ENCODE results near the gene SPRYD3. TPM values are rescaled to one million over a fixed set of nuclear protein-coding genes. Genes with fewer than 3 reads are reported as not detected.

The SPRYD3 gene
- total RNA-seq, 1 donor from 2014 or later = 10.5 TPM

- peaks cover 3% of the 10 kb centered on the region for H3K36me3 Mint-ChIP-seq (ENCODE audit: low read depth, unreplicated experiment)
- DNase-seq (ENCODE audit: low spot score) = peak; percentile 24
- peaks cover 57% of the 10 kb centered on the region for H3K4me1 Mint-ChIP-seq (ENCODE audit: unreplicated experiment)
- H3K27me3 Mint-ChIP-seq (ENCODE audit: unreplicated experiment) = peaks cover 26% of the 10 kb centered on the region
- H3K4me3 Mint-ChIP-seq (ENCODE audit: unreplicated experiment) = peak overlapping the region; percentile 91
- no peak for TF ChIP-seq CTCF (IDR thresholded peaks at IDR 0.05; ENCODE audit: unreplicated experiment)
- H3K9me3 Mint-ChIP-seq (ENCODE audit: unreplicated experiment) = no peaks in the 10 kb centered on the region
- peak overlapping the region; percentile 91 for H3K27ac Mint-ChIP-seq (ENCODE audit: unreplicated experiment)
Measured at GRCh38 chr12:53048780-53049401, 30.3 kb downstream of the SPRYD3 start.

GRCh38 chr12:53048033-53048779 lies 31.0 kb downstream of the SPRYD3 start:
- peaks cover 29% of the 10 kb centered on the region for H3K27me3 Mint-ChIP-seq (ENCODE audit: unreplicated experiment)
- peak; percentile 23 for DNase-seq (ENCODE audit: low spot score)
- no peak for TF ChIP-seq CTCF (IDR thresholded peaks at IDR 0.05; ENCODE audit: unreplicated experiment)
- H3K9me3 Mint-ChIP-seq (ENCODE audit: unreplicated experiment) = no peaks in the 10 kb centered on the region
- peak overlapping the region; percentile 91 for H3K27ac Mint-ChIP-seq (ENCODE audit: unreplicated experiment)
- H3K4me1 Mint-ChIP-seq (ENCODE audit: unreplicated experiment) = peaks cover 57% of the 10 kb centered on the region
- H3K4me3 Mint-ChIP-seq (ENCODE audit: unreplicated experiment) = peak overlapping the region; percentile 82
- peaks cover 3% of the 10 kb centered on the region for H3K36me3 Mint-ChIP-seq (ENCODE audit: low read depth, unreplicated experiment)

- peak; percentile 28 for TF ChIP-seq CTCF (IDR thresholded peaks at IDR 0.05; ENCODE audit: unreplicated experiment)
- peak; percentile 84 for DNase-seq (ENCODE audit: low spot score)
- peak overlapping the region; percentile 79 for H3K27ac Mint-ChIP-seq (ENCODE audit: unreplicated experiment)
- peaks cover 8% of the 10 kb centered on the region for H3K36me3 Mint-ChIP-seq (ENCODE audit: low read depth, unreplicated experiment)
- no peaks in the 10 kb centered on the region for H3K9me3 Mint-ChIP-seq (ENCODE audit: unreplicated experiment)
- H3K27me3 Mint-ChIP-seq (ENCODE audit: unreplicated experiment) = peaks cover 32% of the 10 kb centered on the region
- H3K4me1 Mint-ChIP-seq (ENCODE audit: unreplicated experiment) = peaks cover 64% of the 10 kb centered on the region
- H3K4me3 Mint-ChIP-seq (ENCODE audit: unreplicated experiment) = peak overlapping the region; percentile 82
Measured at GRCh38 chr12:53047221-53048032, 31.8 kb downstream of the SPRYD3 start.

DNA sequence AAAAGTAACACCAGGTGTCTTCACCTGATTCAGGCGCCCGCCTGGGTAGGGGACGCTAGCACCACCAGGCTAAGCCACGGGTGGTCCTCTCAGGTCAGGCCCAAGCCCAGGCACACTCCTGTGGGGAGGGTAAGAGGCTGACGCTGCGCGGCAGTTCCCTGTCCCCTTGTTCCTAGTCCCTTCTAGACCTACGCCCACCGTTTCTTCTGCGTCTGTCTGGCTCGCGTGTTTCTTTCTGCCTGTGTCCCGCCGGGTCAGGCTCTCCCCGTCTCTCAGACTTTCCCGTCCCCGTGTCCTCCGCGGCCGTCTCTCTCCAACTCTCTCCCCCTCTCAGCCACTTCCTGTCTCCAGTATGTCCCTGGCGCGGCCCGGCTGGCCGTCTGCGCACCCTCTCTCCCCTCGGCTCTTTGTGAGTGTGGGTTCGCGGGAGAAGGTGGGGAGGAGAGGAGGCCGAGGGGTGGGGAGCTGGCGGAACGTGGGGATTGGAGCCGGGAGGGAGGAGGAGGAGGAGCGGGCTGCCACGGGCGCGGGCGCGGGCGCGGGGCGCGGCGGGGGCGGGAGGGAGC lies 32.5 kb downstream of the SPRYD3 start:
- Mint-ChIP-seq H3K27me3 (ENCODE audit: unreplicated experiment) (peaks cover 28% of the 10 kb centered on the region), H3K27ac (ENCODE audit: unreplicated experiment) (peak overlapping the region; percentile 95), H3K4me3 (ENCODE audit: unreplicated experiment) (peak overlapping the region; percentile 96), H3K36me3 (ENCODE audit: low read depth, unreplicated experiment) (peaks cover 12% of the 10 kb centered on the region), H3K4me1 (ENCODE audit: unreplicated experiment) (peaks cover 58% of the 10 kb centered on the region), H3K9me3 (ENCODE audit: unreplicated experiment) (no peaks in the 10 kb centered on the region)
- no peak for TF ChIP-seq CTCF (IDR thresholded peaks at IDR 0.05; ENCODE audit: unreplicated experiment)
- DNase-seq (ENCODE audit: low spot score) = peak; percentile 60
